NAMALWA (cell line): ENCODE measurements around the gene INAFM2.

ENCODE experiments used
- DNase-seq: peaks from one replicate; pipeline ENCODE4 v3.0.0-alpha.2; 2015; ENCODE audit warnings: low spot score

The INAFM2 gene

GRCh38 chr15:40287968-40288367, 35.5 kb upstream of the INAFM2 start:
- DNase-seq, result no peak

- no peak for DNase-seq
Observed at GRCh38 chr15:40289140-40289775, 34.2 kb upstream of the INAFM2 start.

GRCh38 chr15:40290545-40290917, 33.0 kb upstream of the INAFM2 start:
- no peak for DNase-seq

- DNase-seq, result no peak
Observed at GRCh38 chr15:40290918-40291574, 32.4 kb upstream of the INAFM2 start.

GRCh38 chr15:40292246-40292645, 31.2 kb upstream of the INAFM2 start:
- no peak for DNase-seq

- no peak for DNase-seq
Observed at GRCh38 chr15:40293006-40293405, 30.5 kb upstream of the INAFM2 start.

GRCh38 chr15:40293905-40294895, 29.3 kb upstream of the INAFM2 start:
- DNase-seq, result no peak

GRCh38 chr15:40295297-40295696, 28.2 kb upstream of the INAFM2 start:
- DNase-seq, result no peak

GRCh38 chr15:40295877-40296560, 27.5 kb upstream of the INAFM2 start:
- DNase-seq, result no peak

- DNase-seq, result no peak
Observed at GRCh38 chr15:40296561-40297230, 26.8 kb upstream of the INAFM2 start.

- DNase-seq, result no peak
Observed at GRCh38 chr15:40297356-40297755, 26.1 kb upstream of the INAFM2 start.

GRCh38 chr15:40298216-40298935, 25.1 kb upstream of the INAFM2 start:
- no peak for DNase-seq

GRCh38 chr15:40300367-40300766, 23.1 kb upstream of the INAFM2 start:
- DNase-seq, result no peak

GRCh38 chr15:40300771-40301170, 22.7 kb upstream of the INAFM2 start:
- DNase-seq, result no peak

- DNase-seq, result no peak
Observed at GRCh38 chr15:40301467-40302179, 21.9 kb upstream of the INAFM2 start.

GRCh38 chr15:40302288-40302886, 21.1 kb upstream of the INAFM2 start:
- DNase-seq, result no peak

- no peak for DNase-seq
Observed at GRCh38 chr15:40302981-40303380, 20.5 kb upstream of the INAFM2 start.

- DNase-seq, result no peak
Observed at GRCh38 chr15:40303576-40303975, 19.9 kb upstream of the INAFM2 start.

- DNase-seq, result no peak
Observed at GRCh38 chr15:40305281-40305680, 18.2 kb upstream of the INAFM2 start.

GRCh38 chr15:40306371-40306770, 17.1 kb upstream of the INAFM2 start:
- DNase-seq, result no peak
